SK-N-SH (cell line): ENCODE results near the gene NOP53. TPM values are rescaled to one million over a fixed set of nuclear protein-coding genes. Genes with fewer than 3 reads are reported as not detected.

Experiments used
- CTCF ChIA-PET: fragments of 300-600, 350-600 bp; formaldehyde crosslinking; extraction: SDS; loops from one replicate; lab custom pipeline; 2021; lab: Yijun Ruan, JAX
- POLR2A ChIA-PET: fragments of 350-600 bp; sonication (Branson Sonifier 250); formaldehyde crosslinking; extraction: SDS; loops from one replicate; lab custom pipeline; 2020; ENCODE audit warnings: antibody characterized with exemption, inconsistent platforms; lab: Yijun Ruan, JAX
- DNase-seq: peaks from one replicate; pipeline ENCODE4 v3.0.0; 2012
- H2AFZ ChIP-seq: fragments of 200-600 bp; sonication (generic); 2 replicates; pipeline ENCODE4 v1.8.1; 2016; ENCODE audit warnings: antibody characterized with exemption, mild to moderate bottlenecking, low read depth
- H3F3A ChIP-seq: fragments of 200-600 bp; sonication (generic); replicated peaks from 2 replicates; pipeline ENCODE3; 2016; ENCODE audit warnings: antibody characterized with exemption, mild to moderate bottlenecking; ENCODE audit not compliant: insufficient read depth
- H3K27ac ChIP-seq, 2 experiments: fragments of 200-500 bp in 1 of 2; fragments of 200-600 bp in 1 of 2; sonication (Bioruptor generic) in 1 of 2; sonication (generic), shearing (Covaris generic) in 1 of 2; 2 replicates each; pipeline versions ENCODE4 v1.5.1 to v1.6.1; 2014 to 2016; ENCODE audit warnings: low read depth in 2 of 2, inconsistent platforms in 1 of 2, low read length in 1 of 2, mild to moderate bottlenecking in 1 of 2, mixed read lengths in 1 of 2
- H3K27me3 ChIP-seq: fragments of 200-600 bp; sonication (generic), shearing (Covaris generic); 2 replicates; pipeline ENCODE4 v1.6.1; 2016; ENCODE audit warnings: mixed run types; ENCODE audit not compliant: insufficient read depth
- H3K36me3 ChIP-seq, 2 experiments: fragments of 200-500 bp in 1 of 2; fragments of 200-600 bp in 1 of 2; sonication (Bioruptor generic) in 1 of 2; sonication (generic) in 1 of 2; replicated peaks in 1 of 2; 2 replicates each; pipeline versions ENCODE3 to v1.5.1; 2014 to 2016; ENCODE audit warnings: low read length in 1 of 2, mild to moderate bottlenecking in 1 of 2; ENCODE audit not compliant: insufficient read depth in 2 of 2, control insufficient read depth in 1 of 2
- H3K4me1 ChIP-seq, 2 experiments: fragments of 200-500 bp in 1 of 2; fragments of 200-600 bp in 1 of 2; sonication (Bioruptor generic) in 1 of 2; sonication (generic), shearing (Covaris generic) in 1 of 2; 2 replicates each; pipeline versions ENCODE4 v1.5.1 to v1.6.1; 2014 to 2016; ENCODE audit warnings: low read depth in 1 of 2, low read length in 1 of 2, mixed run types in 1 of 2; ENCODE audit not compliant: insufficient read depth in 2 of 2, control insufficient read depth in 1 of 2
- H3K4me2 ChIP-seq: fragments of 200-600 bp; sonication (generic), shearing (Covaris generic); 2 replicates; pipeline ENCODE4 v1.6.1; 2017; ENCODE audit warnings: mixed run types
- H3K4me3 ChIP-seq, 2 experiments: fragments of 200-500 bp in 1 of 2; fragments of 200-600 bp in 1 of 2; sonication (Bioruptor generic) in 1 of 2; sonication (generic), shearing (Covaris generic) in 1 of 2; 2 replicates each; pipeline versions ENCODE4 v1.5.1 to v1.8.1; 2014 to 2016; ENCODE audit warnings: low read depth in 2 of 2, inconsistent platforms in 1 of 2, low read length in 1 of 2, mild to moderate bottlenecking in 1 of 2, mixed read lengths in 1 of 2, moderate library complexity in 1 of 2
- H3K79me2 ChIP-seq: fragments of 200-600 bp; sonication (generic); 2 replicates; pipeline ENCODE4 v1.8.1; 2017; ENCODE audit warnings: mild to moderate bottlenecking; ENCODE audit not compliant: insufficient read depth
- H3K9ac ChIP-seq: fragments of 200-600 bp; sonication (generic); 2 replicates; pipeline ENCODE4 v1.6.1; 2017; ENCODE audit warnings: mixed run types
- H3K9me2 ChIP-seq: fragments of 200-600 bp; sonication (generic); 2 replicates; pipeline ENCODE4 v1.6.1; 2017; ENCODE audit warnings: mixed run types
- H3K9me3 ChIP-seq: fragments of 200-600 bp; sonication (generic); 2 replicates; pipeline ENCODE4 v1.6.1; 2017; ENCODE audit warnings: mixed run types, mild to moderate bottlenecking, moderate library complexity
- H4K20me1 ChIP-seq: fragments of 200-600 bp; sonication (generic); 2 replicates; pipeline ENCODE4 v1.6.1; 2017; ENCODE audit warnings: mild to moderate bottlenecking, mixed run types; ENCODE audit not compliant: insufficient read depth
- CHD2 ChIP-seq: fragments of 150-350 bp; IDR thresholded peaks from 2 replicates; pipeline ENCODE4 v1.6.1; 2018; ENCODE audit warnings: low read length; ENCODE audit not compliant: partially characterized antibody
- EP300 ChIP-seq, 2 experiments: IDR thresholded peaks; 2 replicates each; pipeline versions ENCODE4 v1.4.0 to v1.6.1; 2012; ENCODE audit warnings: borderline replicate concordance in 1 of 2, low read depth in 1 of 2, low read length in 1 of 2
- EZH2phosphoT487 ChIP-seq: fragments of 200-600 bp; sonication (generic); IDR thresholded peaks from 2 replicates; pipeline ENCODE4 v1.6.1; 2017; ENCODE audit warnings: low read depth, mixed run types, mild to moderate bottlenecking, antibody characterized with exemption, moderate library complexity, borderline replicate concordance
- FOSL2 ChIP-seq: IDR thresholded peaks from 2 replicates; pipeline ENCODE4 v1.4.0; 2012; ENCODE audit warnings: low read depth, mild to moderate bottlenecking, moderate library complexity, borderline replicate concordance
- MXI1 ChIP-seq: IDR thresholded peaks from 2 replicates; pipeline ENCODE4 v1.6.1; 2012; ENCODE audit warnings: mild to moderate bottlenecking, low read depth, low read length, improper control_type of control experiment
- RAD21 ChIP-seq: IDR thresholded peaks from 2 replicates; pipeline ENCODE4 v1.6.1; 2012; ENCODE audit warnings: mild to moderate bottlenecking, low read length
- RFX5 ChIP-seq: IDR thresholded peaks from 2 replicates; pipeline ENCODE4 v1.6.1; 2012; ENCODE audit warnings: mild to moderate bottlenecking, improper control_type of control experiment, low read length
- SIN3A ChIP-seq: IDR thresholded peaks from 2 replicates; pipeline ENCODE4 v1.6.1; 2012; ENCODE audit warnings: low read depth, mild to moderate bottlenecking, low read length, moderate library complexity, borderline replicate concordance
- WGBS: methylation state at CpG from one replicate; pipeline ENCODE4 v1.1.6; 2017; ENCODE audit warnings: low lambda C conversion rate; 5-methylcytosine and 5-hydroxymethylcytosine counted together
- polyA plus RNA-seq, 3 experiments: library from polyadenylated mRNA; depleted of rRNA; stranded (reverse); fragments of >200 nt; gene quantifications; 2 replicates each; pipeline ENCODE4 v1.2.3, GENCODE V29; 2012
- TF ChIP-seq, protein P1 (sequence below): fragments of 150-350 bp; IDR thresholded peaks from 2 replicates; pipeline ENCODE4 v1.6.1; 2017; ENCODE audit warnings: antibody characterized with exemption, low read length, low read depth, borderline replicate concordance
- TF ChIP-seq, protein P2 (sequence below): IDR thresholded peaks from 2 replicates; pipeline ENCODE4 v1.4.0; 2012; ENCODE audit warnings: low read depth, borderline replicate concordance
- TF ChIP-seq, protein P3 (sequence below): fragments of 200-600 bp; sonication (generic); IDR thresholded peaks from 2 replicates; pipeline ENCODE4 v1.6.1; 2017; ENCODE audit warnings: antibody characterized with exemption, mild to moderate bottlenecking, moderate library complexity

Gene NOP53
- polyA plus RNA-seq, 1 of the 3 experiments (the other 2 are of a cell fraction), result 275 TPM

DNA sequence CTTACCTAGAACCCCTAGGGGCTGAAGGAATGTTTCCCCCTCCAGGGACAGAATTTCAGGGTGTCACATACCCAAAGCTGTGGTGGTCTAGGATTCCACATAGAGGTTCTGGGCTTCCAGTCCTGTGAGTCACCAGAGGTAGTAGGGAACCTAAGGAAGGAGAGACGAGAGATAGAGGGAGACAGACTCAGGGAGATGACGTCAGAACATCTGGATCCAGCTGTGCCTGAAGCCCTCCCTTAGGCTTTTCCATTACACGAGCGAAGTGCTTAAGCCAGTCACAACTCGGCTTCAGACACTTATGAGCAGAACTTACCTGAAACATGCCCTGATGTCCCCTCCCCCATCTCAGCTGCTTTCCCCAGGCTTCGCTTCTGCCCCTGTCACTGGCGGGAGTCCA, 21.3 kb downstream of the NOP53 start (continued):
- no peak for TF ChIP-seq SIN3A

DNA sequence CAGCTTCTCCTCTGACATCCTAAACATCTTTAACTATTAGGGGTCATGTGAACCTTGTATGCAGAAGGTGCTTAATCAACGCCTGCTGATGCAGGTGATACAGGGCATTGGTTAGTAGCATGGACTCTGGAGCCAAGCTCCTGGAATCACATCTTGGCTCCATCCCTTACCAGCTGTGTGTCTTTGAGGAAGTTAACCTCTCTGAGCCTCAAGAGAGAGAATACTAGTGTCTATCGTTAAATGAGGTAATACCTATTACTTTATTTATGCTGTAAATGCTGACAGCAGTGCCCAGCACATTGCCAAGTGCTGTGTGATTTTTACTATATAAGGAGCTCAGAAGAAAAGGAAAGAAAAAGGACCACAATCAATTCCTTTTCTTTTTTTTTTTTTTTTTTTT, 22.0 kb downstream of the NOP53 start:
- H3K27ac ChIP-seq, result no peak overlapping the region
- no peaks in the 10 kb centered on the region for H3K79me2 ChIP-seq
- DNase-seq, result no peak
- H3K9me3 ChIP-seq, result no peaks in the 10 kb centered on the region
- H3K36me3 ChIP-seq, result no peaks in the 10 kb centered on the region
- no peak overlapping the region for H3K4me2 ChIP-seq
- TF ChIP-seq EP300 (IDR thresholded peaks at IDR 0.05; ENCODE audit: borderline replicate concordance in 1 of 2, low read depth in 1 of 2, low read length in 1 of 2) (no peak), RFX5 (no peak), MXI1 (no peak), CHD2 (no peak), RAD21 (no peak), EZH2phosphoT487 (no peak), FOSL2 (no peak)
- TF ChIP-seq, protein P1, sequence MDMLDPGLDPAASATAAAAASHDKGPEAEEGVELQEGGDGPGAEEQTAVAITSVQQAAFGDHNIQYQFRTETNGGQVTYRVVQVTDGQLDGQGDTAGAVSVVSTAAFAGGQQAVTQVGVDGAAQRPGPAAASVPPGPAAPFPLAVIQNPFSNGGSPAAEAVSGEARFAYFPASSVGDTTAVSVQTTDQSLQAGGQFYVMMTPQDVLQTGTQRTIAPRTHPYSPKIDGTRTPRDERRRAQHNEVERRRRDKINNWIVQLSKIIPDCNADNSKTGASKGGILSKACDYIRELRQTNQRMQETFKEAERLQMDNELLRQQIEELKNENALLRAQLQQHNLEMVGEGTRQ, result no peak
- TF ChIP-seq, protein P2, sequence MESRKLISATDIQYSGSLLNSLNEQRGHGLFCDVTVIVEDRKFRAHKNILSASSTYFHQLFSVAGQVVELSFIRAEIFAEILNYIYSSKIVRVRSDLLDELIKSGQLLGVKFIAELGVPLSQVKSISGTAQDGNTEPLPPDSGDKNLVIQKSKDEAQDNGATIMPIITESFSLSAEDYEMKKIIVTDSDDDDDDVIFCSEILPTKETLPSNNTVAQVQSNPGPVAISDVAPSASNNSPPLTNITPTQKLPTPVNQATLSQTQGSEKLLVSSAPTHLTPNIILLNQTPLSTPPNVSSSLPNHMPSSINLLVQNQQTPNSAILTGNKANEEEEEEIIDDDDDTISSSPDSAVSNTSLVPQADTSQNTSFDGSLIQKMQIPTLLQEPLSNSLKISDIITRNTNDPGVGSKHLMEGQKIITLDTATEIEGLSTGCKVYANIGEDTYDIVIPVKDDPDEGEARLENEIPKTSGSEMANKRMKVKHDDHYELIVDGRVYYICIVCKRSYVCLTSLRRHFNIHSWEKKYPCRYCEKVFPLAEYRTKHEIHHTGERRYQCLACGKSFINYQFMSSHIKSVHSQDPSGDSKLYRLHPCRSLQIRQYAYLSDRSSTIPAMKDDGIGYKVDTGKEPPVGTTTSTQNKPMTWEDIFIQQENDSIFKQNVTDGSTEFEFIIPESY, result no peak
- TF ChIP-seq, protein P3, sequence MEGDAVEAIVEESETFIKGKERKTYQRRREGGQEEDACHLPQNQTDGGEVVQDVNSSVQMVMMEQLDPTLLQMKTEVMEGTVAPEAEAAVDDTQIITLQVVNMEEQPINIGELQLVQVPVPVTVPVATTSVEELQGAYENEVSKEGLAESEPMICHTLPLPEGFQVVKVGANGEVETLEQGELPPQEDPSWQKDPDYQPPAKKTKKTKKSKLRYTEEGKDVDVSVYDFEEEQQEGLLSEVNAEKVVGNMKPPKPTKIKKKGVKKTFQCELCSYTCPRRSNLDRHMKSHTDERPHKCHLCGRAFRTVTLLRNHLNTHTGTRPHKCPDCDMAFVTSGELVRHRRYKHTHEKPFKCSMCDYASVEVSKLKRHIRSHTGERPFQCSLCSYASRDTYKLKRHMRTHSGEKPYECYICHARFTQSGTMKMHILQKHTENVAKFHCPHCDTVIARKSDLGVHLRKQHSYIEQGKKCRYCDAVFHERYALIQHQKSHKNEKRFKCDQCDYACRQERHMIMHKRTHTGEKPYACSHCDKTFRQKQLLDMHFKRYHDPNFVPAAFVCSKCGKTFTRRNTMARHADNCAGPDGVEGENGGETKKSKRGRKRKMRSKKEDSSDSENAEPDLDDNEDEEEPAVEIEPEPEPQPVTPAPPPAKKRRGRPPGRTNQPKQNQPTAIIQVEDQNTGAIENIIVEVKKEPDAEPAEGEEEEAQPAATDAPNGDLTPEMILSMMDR, result no peak
- no peaks in the 10 kb centered on the region for H3K27me3 ChIP-seq
- H4K20me1 ChIP-seq, result no peaks in the 10 kb centered on the region
- ChIA-PET CTCF (interaction anchor here (1.2 to 7.1 kb wide), 4 partner anchors 10 to 99 kb away, joined by 3 to 89 read pairs (median 4); partner anchors contain the start of genes EHD2 and SELENOW), POLR2A (no interaction called here)
- WGBS, result 47% methylated on average over 2 of the region's 2 CpGs
- H2AFZ ChIP-seq, result no peak overlapping the region
- H3K4me1 ChIP-seq, result no peaks in the 10 kb centered on the region; a peak in 1 of 4 replicates
- no peak overlapping the region for H3K9ac ChIP-seq
- peaks cover 4% of the 10 kb centered on the region for H3F3A ChIP-seq
- H3K9me2 ChIP-seq, result no peaks in the 10 kb centered on the region
- H3K4me3 ChIP-seq, result no peak overlapping the region
